OCI-M2 (cell line): ENCODE results near the gene TMEM215.
"Not testable (repeated sequence)": the region's sequence is repeated elsewhere in the genome, so short reads cannot be mapped to it uniquely, and the experiment has no call there.

Source experiments
- DNase-seq: peaks from one replicate; lab custom pipeline; 2025; ENCODE audit not compliant: unreplicated experiment; lab: John Stamatoyannopoulos, UW

TMEM215 gene

GRCh38 chr9:32783168-32783891 is at the start of gene TMEM215:
TSS of gene TMEM215 (plus strand) at chr9:32783540. CDS start at chr9:32784184, 644 bp downstream.
- no peak for DNase-seq

GRCh38 chr9:32735476-32735875 is 47.9 kb upstream of the TMEM215 start:
- no peak for DNase-seq

GRCh38 chr9:32737378-32737777 is 46.0 kb upstream of the TMEM215 start:
- DNase-seq = no peak

GRCh38 chr9:32738501-32739172 is 44.7 kb upstream of the TMEM215 start:
- DNase-seq = no peak

GRCh38 chr9:32741706-32742105 is 41.6 kb upstream of the TMEM215 start:
- DNase-seq = no peak

GRCh38 chr9:32742296-32742695 is 41.0 kb upstream of the TMEM215 start:
- no peak for DNase-seq

- DNase-seq = no peak
These were observed 35.3 kb upstream of the TMEM215 start for GRCh38 chr9:32748013-32748412.

- DNase-seq = no peak
These were observed 27.6 kb upstream of the TMEM215 start for GRCh38 chr9:32755730-32756129.

GRCh38 chr9:32764139-32764538 is 19.2 kb upstream of the TMEM215 start:
- no peak for DNase-seq

- DNase-seq = no peak
These were observed 8.1 kb upstream of the TMEM215 start for GRCh38 chr9:32775283-32775682.

- no peak for DNase-seq
These were observed 7.1 kb upstream of the TMEM215 start for GRCh38 chr9:32776201-32776600.

- no peak for DNase-seq
These were observed 718 bp upstream of the TMEM215 start for GRCh38 chr9:32782476-32783167.

- DNase-seq = no peak
These were observed 4.5 kb downstream of the TMEM215 start for GRCh38 chr9:32787816-32788215.

GRCh38 chr9:32796015-32796414 is 12.7 kb downstream of the TMEM215 start:
- not testable (repeated sequence) for DNase-seq

- no peak for DNase-seq
These were observed 18.2 kb downstream of the TMEM215 start for GRCh38 chr9:32801530-32801929.

GRCh38 chr9:32807217-32807616 is 23.9 kb downstream of the TMEM215 start:
- no peak for DNase-seq

GRCh38 chr9:32811246-32811645 is 27.9 kb downstream of the TMEM215 start:
- no peak for DNase-seq

- no peak for DNase-seq
These were observed 37.0 kb downstream of the TMEM215 start for GRCh38 chr9:32820322-32820721.

GRCh38 chr9:32823101-32823500 is 39.8 kb downstream of the TMEM215 start:
- DNase-seq = no peak

GRCh38 chr9:32823551-32823950 is 40.2 kb downstream of the TMEM215 start:
- DNase-seq = no peak

- no peak for DNase-seq
These were observed 41.9 kb downstream of the TMEM215 start for GRCh38 chr9:32825203-32825602.

GRCh38 chr9:32828861-32829260 is 45.5 kb downstream of the TMEM215 start:
- DNase-seq = no peak
